Gastrocnemius medialis (tissue), 4 donors: Measurements from ENCODE around the gene ATP9B.

Experiments
- CTCF ChIP-seq, 5 experiments: fragments of 450-650 bp in 3 of 5; fragments of 200-600 bp in 2 of 5; sonication (generic) in 2 of 5; IDR thresholded peaks in 4 of 5; conservative IDR thresholded peaks in 1 of 5; 1 replicate in 4 of 5; 2 replicates in 1 of 5; pipeline ENCODE4 v1.5.1; 2016 to 2019; ENCODE audit warnings: antibody characterized with exemption in 5 of 5, mild to moderate bottlenecking in 3 of 5, moderate library complexity in 3 of 5
- POLR2A ChIP-seq, 2 donors: fragments of 450-650 bp; IDR thresholded peaks; one replicate each; pipeline ENCODE4 v1.6.1; 2017; ENCODE audit warnings: antibody characterized with exemption in 2 of 2, mild to moderate bottlenecking in 2 of 2, moderate library complexity in 2 of 2

DNA sequence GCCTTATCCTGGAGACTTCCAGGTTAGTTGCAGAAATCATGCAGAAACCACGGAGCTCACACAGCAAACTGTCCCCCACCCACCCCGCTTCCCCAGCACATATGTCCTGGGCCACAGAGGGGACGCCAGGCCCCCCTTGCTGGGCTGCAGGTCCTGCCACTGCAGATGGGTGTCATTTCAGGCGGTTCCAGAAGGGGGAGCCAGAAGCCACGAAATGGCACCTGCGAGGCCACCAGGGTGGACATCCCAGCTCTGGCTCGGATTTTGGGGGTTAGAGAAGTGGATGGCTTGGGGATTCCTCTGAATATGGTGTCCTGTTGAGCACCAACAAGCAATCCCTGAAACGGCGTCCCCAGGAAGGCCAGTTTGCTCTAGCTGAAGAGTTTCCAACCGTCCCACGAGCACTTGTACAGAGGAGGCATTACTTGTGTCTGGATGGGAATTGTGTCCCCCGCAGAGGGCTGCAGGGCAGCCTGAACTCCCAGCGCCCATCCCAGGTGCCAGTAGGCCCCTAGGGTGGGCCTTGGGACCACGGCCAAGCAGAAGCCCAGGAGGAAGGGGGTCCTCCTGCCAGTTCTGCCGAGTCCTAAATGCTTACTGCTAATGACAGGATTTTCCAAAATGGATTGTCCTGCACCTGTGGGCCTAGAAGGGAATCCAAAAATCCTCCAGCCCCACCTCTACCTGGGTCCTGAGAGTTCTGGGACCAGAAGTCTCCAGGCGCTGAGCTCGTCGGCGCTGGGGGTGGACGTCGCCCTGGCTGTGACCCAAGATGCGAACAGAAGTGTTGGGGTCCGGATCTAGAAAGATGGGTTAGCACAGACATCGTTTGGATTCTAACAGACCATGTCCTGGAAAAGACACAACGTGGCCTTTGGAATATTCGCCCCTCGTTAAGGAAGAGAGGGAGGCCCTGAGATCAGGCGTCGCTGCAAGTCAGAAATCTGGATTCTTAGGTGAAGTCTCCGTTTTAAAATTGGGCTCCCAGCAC, 311.9 kb downstream of the ATP9B start:
- TF ChIP-seq POLR2A (IDR thresholded peaks at IDR 0.05) = no peak
- peak; percentile 74 to 89 (median 87) for TF ChIP-seq CTCF (IDR thresholded peaks at IDR 0.05 in 4 of 5, conservative IDR thresholded peaks at IDR 0.05 in 1 of 5)
